SK-N-SH treated with all-trans-retinoic acid at 6 μM for 48 hours (cell line): ENCODE data around the gene GRIFIN.

ENCODE experiments used
- CREB5 ChIP-seq: fragments of 250-450 bp; sonication (Bioruptor Pico); IDR thresholded peaks from 2 replicates; pipeline ENCODE4 v1.5.1; 2020; ENCODE audit warnings: low read depth, mild to moderate bottlenecking, moderate library complexity
- ESRRG ChIP-seq: fragments of 250-450 bp; sonication (Bioruptor Pico); IDR thresholded peaks from 2 replicates; pipeline ENCODE4 v1.6.1; 2021; ENCODE audit warnings: mild to moderate bottlenecking
- ISL1 ChIP-seq: fragments of 250-450 bp; sonication (Bioruptor Pico); IDR thresholded peaks from 2 replicates; pipeline ENCODE4 v2.1.2; 2022; ENCODE audit warnings: mild to moderate bottlenecking, moderate library complexity
- OSR1 ChIP-seq: fragments of 250-450 bp; sonication (Bioruptor Pico); IDR thresholded peaks from 2 replicates; pipeline ENCODE4 v1.8.0; 2022; ENCODE audit warnings: moderate library complexity, mild to moderate bottlenecking, inconsistent platforms
- PATZ1 ChIP-seq: fragments of 250-450 bp; sonication (Bioruptor Pico); IDR thresholded peaks from 2 replicates; pipeline ENCODE4 v1.8.0; 2020; ENCODE audit warnings: mild to moderate bottlenecking, moderate library complexity, borderline replicate concordance
- RARB ChIP-seq: fragments of 250-450 bp; sonication (Bioruptor Pico); IDR thresholded peaks from 2 replicates; pipeline ENCODE4 v1.8.0; 2021; ENCODE audit warnings: mild to moderate bottlenecking, moderate library complexity
- ZFP3 ChIP-seq: fragments of 250-450 bp; sonication (Bioruptor Pico); IDR thresholded peaks from 2 replicates; pipeline ENCODE4 v1.5.0; 2020; ENCODE audit warnings: mild to moderate bottlenecking, moderate library complexity
- ZFP30 ChIP-seq: fragments of 450-650 bp; formaldehyde crosslinking; IDR thresholded peaks from 2 replicates; pipeline ENCODE4 v1.5.0; 2022; ENCODE audit warnings: mild to moderate bottlenecking, moderate library complexity
- ZNF8 ChIP-seq: fragments of 450-650 bp; formaldehyde crosslinking; IDR thresholded peaks from 2 replicates; pipeline ENCODE4 v1.5.0; 2020; ENCODE audit warnings: mild to moderate bottlenecking, moderate library complexity

- TF ChIP-seq ESRRG (CRISPR knock-in tag): no peak
- TF ChIP-seq ZNF8 (CRISPR knock-in tag): no peak
- TF ChIP-seq PATZ1 (CRISPR knock-in tag): no peak
- no peak for TF ChIP-seq ISL1
- TF ChIP-seq CREB5: no peak
- TF ChIP-seq ZFP30 (CRISPR knock-in tag): no peak
- no peak for TF ChIP-seq OSR1
- no peak for TF ChIP-seq RARB (CRISPR knock-in tag)
- TF ChIP-seq ZFP3: no peak
Measured at GRCh38 chr7:2514473-2515423, 38.5 kb upstream of the GRIFIN start.
